Non-pigmented ciliary epithelial cell (primary cell): ENCODE data around the gene LRRK1.
A peak's percentile ranks its signal among the peaks of the same experiment; 100 is the strongest.

ENCODE experiments used
- DNase-seq: peaks from one replicate; pipeline ENCODE4 v3.0.0-alpha.2; 2010; ENCODE audit warnings: low read depth

The LRRK1 gene

GRCh38 chr15:101059381-101060341, 140.5 kb downstream of the LRRK1 start:
- DNase-seq: no peak

GRCh38 chr15:101060576-101061551, 141.7 kb downstream of the LRRK1 start:
- no peak for DNase-seq

GRCh38 chr15:101062063-101062462, 142.9 kb downstream of the LRRK1 start:
- no peak for DNase-seq

- no peak for DNase-seq
Measured at GRCh38 chr15:101062471-101063171, 143.5 kb downstream of the LRRK1 start.

GRCh38 chr15:101063212-101063611, 144.1 kb downstream of the LRRK1 start:
- DNase-seq: no peak

- DNase-seq: no peak
Measured at GRCh38 chr15:101063891-101064794, 145.0 kb downstream of the LRRK1 start.

- DNase-seq: no peak
Measured at GRCh38 chr15:101064795-101065569, 145.8 kb downstream of the LRRK1 start.

GRCh38 chr15:101065570-101066221, 146.5 kb downstream of the LRRK1 start:
- no peak for DNase-seq

- DNase-seq: no peak
Measured at GRCh38 chr15:101066501-101067408, 147.6 kb downstream of the LRRK1 start.

GRCh38 chr15:101067660-101068522, 148.7 kb downstream of the LRRK1 start:
- no peak for DNase-seq

GRCh38 chr15:101068523-101068960, 149.4 kb downstream of the LRRK1 start:
- DNase-seq: no peak

GRCh38 chr15:101068961-101069653, 149.9 kb downstream of the LRRK1 start:
- DNase-seq: no peak

GRCh38 chr15:101069654-101069973, 150.5 kb downstream of the LRRK1 start:
- DNase-seq: no peak

GRCh38 chr15:101070024-101070423, 150.9 kb downstream of the LRRK1 start:
- no peak for DNase-seq

- DNase-seq: peak; percentile 63
Measured at GRCh38 chr15:101070502-101071273, 151.5 kb downstream of the LRRK1 start.

- no peak for DNase-seq
Measured at GRCh38 chr15:101071651-101072050, 152.5 kb downstream of the LRRK1 start.
